CD4-positive, alpha-beta T cell (primary cell): ENCODE results near the gene TEKT5. TPM values are rescaled to one million over a fixed set of nuclear protein-coding genes. Genes with fewer than 3 reads are reported as not detected.

Source experiments
- ATAC-seq: fragments of 200-7000 bp; cut with Tn5 transposase; one replicate; pipeline ENCODE4 v1.10.0; 2022; ENCODE audit warnings: mild to moderate bottlenecking; ENCODE audit not compliant: poor library complexity
- CTCF ChIA-PET: fragments of 350-600 bp; sonication (Branson Sonifier 250); formaldehyde crosslinking; loops from one replicate; lab custom pipeline; 2021; ENCODE audit warnings: antibody characterized with exemption, inconsistent platforms; lab: Charles Lee
- POLR2A ChIA-PET: fragments of 350-600 bp; sonication (Branson Sonifier 250); formaldehyde crosslinking; loops from one replicate; lab custom pipeline; 2021; ENCODE audit warnings: antibody characterized with exemption, inconsistent platforms; lab: Charles Lee
- DNase-seq, 14 experiments: peaks; one replicate each; pipeline ENCODE4 v3.0.0-alpha.2; 2013 to 2020; ENCODE audit warnings: mixed read lengths in 2 of 14
- H3K27ac ChIP-seq, 2 donors: one replicate each; pipeline versions ENCODE4 v1.5.1 to v1.7.0; 2013; ENCODE audit warnings: low read length in 2 of 2, low read depth in 1 of 2, mild to moderate bottlenecking in 1 of 2
- H3K27me3 ChIP-seq, 2 experiments: 1 replicate in 1 of 2; 2 replicates in 1 of 2; pipeline versions ENCODE4 v1.6.1 to v1.7.0; 2013; ENCODE audit warnings: low read length in 2 of 2, control low read depth in 1 of 2, mild to moderate bottlenecking in 1 of 2, moderate library complexity in 1 of 2; ENCODE audit not compliant: insufficient read depth in 2 of 2, control insufficient read depth in 1 of 2
- H3K36me3 ChIP-seq: one replicate; pipeline ENCODE4 v1.6.1; 2013; ENCODE audit warnings: low read length, control low read depth; ENCODE audit not compliant: insufficient read depth
- H3K4me1 ChIP-seq: one replicate; pipeline ENCODE4 v1.6.1; 2013; ENCODE audit warnings: low read length, control low read depth; ENCODE audit not compliant: insufficient read depth
- H3K4me3 ChIP-seq: one replicate; pipeline ENCODE4 v1.5.1; 2013; ENCODE audit warnings: mild to moderate bottlenecking, low read length, moderate library complexity
- H3K9me3 ChIP-seq, 2 experiments: 1 replicate in 1 of 2; 2 replicates in 1 of 2; pipeline versions ENCODE4 v1.6.1 to v1.7.0; 2013; ENCODE audit warnings: low read length in 2 of 2, mild to moderate bottlenecking in 2 of 2, control low read depth in 1 of 2, moderate library complexity in 1 of 2; ENCODE audit not compliant: control insufficient read depth in 1 of 2, insufficient read depth in 1 of 2
- H3K27ac Mint-ChIP-seq: one replicate; pipeline ENCODE4 v1.8.0; 2020; ENCODE audit warnings: mixed read lengths
- H3K27me3 Mint-ChIP-seq: one replicate; pipeline ENCODE4 v1.8.0; 2021; ENCODE audit warnings: mixed read lengths
- H3K36me3 Mint-ChIP-seq: one replicate; pipeline ENCODE4 v1.8.0; 2021; ENCODE audit warnings: low read depth, mixed read lengths
- H3K4me1 Mint-ChIP-seq: one replicate; pipeline ENCODE4 v1.8.0; 2021; ENCODE audit warnings: low read depth, mixed read lengths
- H3K4me3 Mint-ChIP-seq: one replicate; pipeline ENCODE4 v1.8.0; 2020; ENCODE audit warnings: mild to moderate bottlenecking, mixed read lengths
- H3K9me3 Mint-ChIP-seq: one replicate; pipeline ENCODE4 v1.8.0; 2020; ENCODE audit warnings: mixed read lengths
- intact Hi-C, 2 experiments: fragments of 100-400 bp; cut with DNase I in 1 of 2; cut with micrococcal nuclease in 1 of 2; formaldehyde crosslinking; loops; one replicate each; pipeline versions ENCODE4 v1.15.1 to v1.9.0; 2023 to 2025; cut with DNase I, micrococcal nuclease
- total RNA-seq, 174 experiments: library from RNA in 2 of 174; stranded (reverse) in 2 of 174; gene quantifications; one replicate each; pipeline ENCODE4 v1.2.3 and lab custom pipeline; 2021 to 2026
- TF ChIP-seq, protein P1 (sequence below): fragments of 200-600 bp; IDR thresholded peaks from one replicate; pipeline ENCODE4 v1.8.0; 2022; ENCODE audit warnings: antibody characterized with exemption, mild to moderate bottlenecking

TEKT5 gene
- total RNA-seq, 2 experiments from 2014 or later: not detected

DNA sequence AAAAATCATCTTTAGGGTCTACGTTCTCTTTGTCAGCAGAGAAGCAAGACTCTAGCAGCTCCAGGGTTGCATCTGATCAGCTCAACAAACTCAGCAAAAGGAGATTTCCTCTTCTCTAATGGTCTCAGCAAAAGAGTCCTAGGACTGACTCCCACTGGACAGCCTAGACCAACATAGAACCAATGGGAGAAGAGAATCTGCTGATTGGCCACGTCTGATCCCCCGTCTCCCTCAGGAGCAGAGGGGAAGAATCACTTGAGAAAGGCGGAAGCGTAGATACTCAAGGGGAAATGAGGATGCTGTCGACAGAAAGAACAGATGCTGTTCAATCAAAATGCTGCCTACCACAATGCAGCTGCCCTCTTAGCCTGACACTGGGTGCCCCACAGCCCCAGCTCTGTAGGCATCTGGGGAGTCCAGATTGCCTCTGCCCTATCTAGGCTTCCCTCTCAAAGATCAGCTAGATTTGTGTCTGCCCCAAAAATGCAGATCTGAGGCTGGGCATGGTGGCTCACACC lies 82.8 kb downstream of the TEKT5 start:
- Mint-ChIP-seq H3K4me1 (no peaks in the 10 kb centered on the region), H3K27ac (no peak overlapping the region), H3K9me3 (no peaks in the 10 kb centered on the region), H3K27me3 (peaks cover 18% of the 10 kb centered on the region), H3K36me3 (no peaks in the 10 kb centered on the region), H3K4me3 (no peak overlapping the region)
- no peaks in the 10 kb centered on the region for H3K9me3 ChIP-seq
- H3K27me3 ChIP-seq: peaks cover 0 to 7% of the 10 kb centered on the region in 2 experiments
- DNase-seq (no peak), ATAC-seq (no peak)
- TF ChIP-seq, protein P1, sequence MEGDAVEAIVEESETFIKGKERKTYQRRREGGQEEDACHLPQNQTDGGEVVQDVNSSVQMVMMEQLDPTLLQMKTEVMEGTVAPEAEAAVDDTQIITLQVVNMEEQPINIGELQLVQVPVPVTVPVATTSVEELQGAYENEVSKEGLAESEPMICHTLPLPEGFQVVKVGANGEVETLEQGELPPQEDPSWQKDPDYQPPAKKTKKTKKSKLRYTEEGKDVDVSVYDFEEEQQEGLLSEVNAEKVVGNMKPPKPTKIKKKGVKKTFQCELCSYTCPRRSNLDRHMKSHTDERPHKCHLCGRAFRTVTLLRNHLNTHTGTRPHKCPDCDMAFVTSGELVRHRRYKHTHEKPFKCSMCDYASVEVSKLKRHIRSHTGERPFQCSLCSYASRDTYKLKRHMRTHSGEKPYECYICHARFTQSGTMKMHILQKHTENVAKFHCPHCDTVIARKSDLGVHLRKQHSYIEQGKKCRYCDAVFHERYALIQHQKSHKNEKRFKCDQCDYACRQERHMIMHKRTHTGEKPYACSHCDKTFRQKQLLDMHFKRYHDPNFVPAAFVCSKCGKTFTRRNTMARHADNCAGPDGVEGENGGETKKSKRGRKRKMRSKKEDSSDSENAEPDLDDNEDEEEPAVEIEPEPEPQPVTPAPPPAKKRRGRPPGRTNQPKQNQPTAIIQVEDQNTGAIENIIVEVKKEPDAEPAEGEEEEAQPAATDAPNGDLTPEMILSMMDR: no peak
- H3K4me1 ChIP-seq: no peaks in the 10 kb centered on the region
- H3K36me3 ChIP-seq: no peaks in the 10 kb centered on the region
- intact Hi-C loops: no loop called here
- CTCF ChIA-PET: no interaction called here
- POLR2A ChIA-PET: no interaction called here
- no peak overlapping the region for H3K4me3 ChIP-seq
- no peak overlapping the region for H3K27ac ChIP-seq

DNA sequence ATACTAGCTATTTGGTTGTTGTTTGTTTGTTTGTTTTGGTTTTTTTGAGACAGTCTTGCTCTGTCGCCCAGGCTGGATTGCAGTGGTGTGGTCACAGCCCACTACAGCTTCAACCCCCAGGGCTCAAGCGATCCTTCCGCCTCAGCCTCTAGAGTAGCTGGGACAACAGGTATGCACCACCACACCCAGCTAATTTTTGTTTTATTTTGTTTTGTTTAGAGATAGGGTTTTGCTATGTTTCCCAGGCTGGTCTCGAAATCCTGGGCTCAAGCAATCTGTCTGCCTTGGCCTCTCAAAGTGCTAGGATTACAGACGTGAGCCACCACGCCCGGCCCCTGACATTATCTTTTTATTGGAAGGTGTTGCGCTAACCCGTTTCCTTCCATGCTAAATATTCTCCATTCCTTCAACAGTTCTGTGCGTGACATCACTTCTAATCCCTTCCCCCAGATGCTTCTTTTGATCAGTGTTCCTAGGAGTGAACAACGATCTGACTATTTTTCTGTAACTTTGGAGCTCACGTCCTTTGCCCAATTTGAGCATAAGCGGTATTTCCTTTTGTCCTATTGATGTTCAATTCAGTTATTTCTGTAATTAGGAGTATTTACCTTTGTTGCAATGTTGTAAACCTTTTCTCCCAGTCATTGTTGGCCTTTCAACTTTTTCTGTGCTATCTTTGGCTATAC lies 84.1 kb downstream of the TEKT5 start:
- no peak overlapping the region for H3K27ac Mint-ChIP-seq
- Histone ChIP-seq H3K4me3 (no peak overlapping the region), H3K27me3 (peaks cover 0 to 5% of the 10 kb centered on the region in 2 experiments), H3K9me3 (no peaks in the 10 kb centered on the region), H3K27ac (no peak overlapping the region), H3K36me3 (no peaks in the 10 kb centered on the region), H3K4me1 (no peaks in the 10 kb centered on the region)
- no peaks in the 10 kb centered on the region for H3K4me1 Mint-ChIP-seq
- no peaks in the 10 kb centered on the region for H3K9me3 Mint-ChIP-seq
- TF ChIP-seq, protein P1: no peak
- H3K36me3 Mint-ChIP-seq: no peaks in the 10 kb centered on the region
- intact Hi-C loops: no loop called here
- ATAC-seq (no peak), DNase-seq (no peak)
- POLR2A ChIA-PET: no interaction called here
- H3K27me3 Mint-ChIP-seq: peaks cover 17% of the 10 kb centered on the region
- no peak overlapping the region for H3K4me3 Mint-ChIP-seq
- CTCF ChIA-PET: no interaction called here

DNA sequence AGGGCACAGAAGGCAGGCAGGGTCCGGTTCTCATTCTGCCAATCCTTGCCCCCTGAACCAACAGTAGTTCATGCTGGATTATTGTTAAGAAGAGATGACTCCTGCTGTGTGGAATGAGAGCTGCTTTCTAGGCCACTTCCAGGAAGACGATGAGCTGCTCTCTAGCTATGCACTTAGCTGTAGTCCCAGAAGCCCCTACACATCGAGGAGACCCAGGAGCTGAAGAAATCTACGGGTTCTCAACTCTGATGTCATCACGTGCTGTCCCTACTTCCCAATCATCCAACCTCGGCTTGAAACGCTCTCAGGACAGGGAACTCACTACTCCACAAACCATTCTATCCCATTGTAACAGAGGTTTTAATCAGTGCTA lies 85.3 kb downstream of the TEKT5 start:
- Histone ChIP-seq H3K9me3 (no peaks in the 10 kb centered on the region), H3K4me3 (no peak overlapping the region), H3K4me1 (no peaks in the 10 kb centered on the region), H3K27ac (no peak overlapping the region), H3K36me3 (no peaks in the 10 kb centered on the region), H3K27me3 (peaks cover 0 to 5% of the 10 kb centered on the region in 2 experiments)
- ChIA-PET CTCF (no interaction called here), POLR2A (interaction anchor here (0.8 kb wide), 1 partner anchor 10 kb away, joined by 3 read pairs; no protein-coding TSS in a partner anchor)
- intact Hi-C loops: no loop called here
- H3K36me3 Mint-ChIP-seq: no peaks in the 10 kb centered on the region
- no peak for ATAC-seq
- H3K9me3 Mint-ChIP-seq: no peaks in the 10 kb centered on the region
- TF ChIP-seq, protein P1: no peak
- DNase-seq: no peak
- no peak overlapping the region for H3K27ac Mint-ChIP-seq
- peaks cover 15% of the 10 kb centered on the region for H3K27me3 Mint-ChIP-seq
- H3K4me3 Mint-ChIP-seq: no peak overlapping the region
- no peaks in the 10 kb centered on the region for H3K4me1 Mint-ChIP-seq
